Head of caudate nucleus (tissue), 42 donors: ENCODE results near the gene NUDT14.

Source experiments
- DNase-seq, 42 donors: peaks; one replicate each; pipeline versions ENCODE4 v3.0.0 to v3.0.0-alpha.2; 2020 to 2021; ENCODE audit warnings: mixed read lengths in 7 of 42
- intact Hi-C: fragments of 100-400 bp; cut with DNase I; formaldehyde crosslinking; loops from one replicate; pipeline ENCODE4 v1.15.0; 2022

The NUDT14 gene

DNA sequence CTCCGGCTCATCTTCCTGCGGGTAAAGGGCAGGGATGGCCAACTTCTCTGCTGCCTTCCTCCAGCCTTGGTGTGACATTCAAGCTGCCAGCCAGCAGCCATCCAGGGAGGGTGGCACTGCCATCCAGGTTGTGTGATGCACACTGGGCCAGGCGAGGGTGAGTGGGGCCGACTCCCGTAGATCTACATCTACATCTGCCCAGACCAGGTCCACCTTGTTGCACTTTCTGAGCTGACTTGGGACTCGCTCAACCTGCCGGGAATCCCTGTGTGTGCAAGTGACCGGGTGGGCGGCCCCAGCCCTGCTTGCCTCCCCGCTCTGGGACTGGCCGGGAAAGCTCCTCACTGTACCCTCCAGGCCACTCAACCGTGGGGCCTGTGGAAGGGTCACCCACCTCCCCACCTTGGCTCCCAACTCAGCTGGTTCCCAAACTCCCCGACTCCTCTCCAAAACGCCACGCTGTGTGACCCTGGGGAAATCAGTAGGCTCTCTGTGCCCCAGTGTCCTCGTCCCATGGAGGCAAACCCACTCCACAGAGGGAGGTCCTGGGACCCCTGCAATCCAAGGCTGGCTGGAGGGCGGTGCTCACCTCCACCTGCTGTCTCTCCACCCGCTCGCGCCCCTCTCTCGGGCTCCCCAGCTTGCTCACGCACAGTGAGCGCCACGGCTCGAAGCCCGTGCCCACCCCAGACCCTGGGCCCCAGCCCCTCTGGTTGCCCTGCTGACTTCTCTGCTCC, 27.2 kb downstream of the NUDT14 start:
- DNase-seq: no peak
- intact Hi-C loops: no loop called here

DNA sequence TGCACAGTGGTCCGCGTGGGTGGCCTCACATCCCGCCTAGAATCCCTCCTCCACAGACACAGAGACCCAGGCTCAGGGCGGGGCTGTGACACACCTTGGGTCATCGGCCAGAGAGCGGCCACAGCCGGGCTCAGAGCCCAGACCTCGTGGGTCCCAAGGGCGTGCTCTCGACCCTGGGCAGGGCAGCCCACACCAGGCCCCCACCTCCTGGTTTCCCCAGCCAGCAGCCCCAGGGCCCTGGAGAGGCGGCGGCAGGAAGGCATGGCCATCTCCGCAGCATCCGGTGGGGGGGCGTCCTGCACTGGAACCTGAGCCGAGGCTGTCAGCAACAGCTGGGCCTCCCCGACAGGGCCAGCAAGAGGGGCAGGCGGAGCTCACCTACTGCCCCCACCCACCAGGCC, 27.8 kb downstream of the NUDT14 start:
- intact Hi-C loops: no loop called here
- no peak for DNase-seq

DNA sequence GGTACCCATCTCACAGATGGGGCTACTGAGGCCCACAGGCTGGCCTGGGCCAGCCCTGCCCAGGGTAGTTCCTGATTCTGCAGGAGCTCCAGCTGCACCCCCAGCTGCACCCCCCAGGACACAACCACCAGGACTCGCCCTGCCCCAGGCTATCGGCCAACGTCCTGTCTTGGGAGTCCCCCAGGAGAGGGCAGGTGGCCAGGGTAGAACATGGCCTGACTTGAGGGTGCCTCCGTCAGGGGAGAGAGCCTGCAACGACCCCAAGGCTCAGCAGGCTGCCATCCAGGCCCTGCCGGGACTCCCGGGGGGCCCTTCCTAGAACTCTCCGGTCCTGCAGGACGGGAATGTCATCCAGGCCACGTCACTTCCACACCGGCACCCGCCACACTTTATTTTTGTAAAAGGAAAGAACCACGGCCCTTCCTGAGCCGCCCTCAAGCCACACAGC, 28.3 kb downstream of the NUDT14 start:
- intact Hi-C loops: no loop called here
- no peak for DNase-seq

DNA sequence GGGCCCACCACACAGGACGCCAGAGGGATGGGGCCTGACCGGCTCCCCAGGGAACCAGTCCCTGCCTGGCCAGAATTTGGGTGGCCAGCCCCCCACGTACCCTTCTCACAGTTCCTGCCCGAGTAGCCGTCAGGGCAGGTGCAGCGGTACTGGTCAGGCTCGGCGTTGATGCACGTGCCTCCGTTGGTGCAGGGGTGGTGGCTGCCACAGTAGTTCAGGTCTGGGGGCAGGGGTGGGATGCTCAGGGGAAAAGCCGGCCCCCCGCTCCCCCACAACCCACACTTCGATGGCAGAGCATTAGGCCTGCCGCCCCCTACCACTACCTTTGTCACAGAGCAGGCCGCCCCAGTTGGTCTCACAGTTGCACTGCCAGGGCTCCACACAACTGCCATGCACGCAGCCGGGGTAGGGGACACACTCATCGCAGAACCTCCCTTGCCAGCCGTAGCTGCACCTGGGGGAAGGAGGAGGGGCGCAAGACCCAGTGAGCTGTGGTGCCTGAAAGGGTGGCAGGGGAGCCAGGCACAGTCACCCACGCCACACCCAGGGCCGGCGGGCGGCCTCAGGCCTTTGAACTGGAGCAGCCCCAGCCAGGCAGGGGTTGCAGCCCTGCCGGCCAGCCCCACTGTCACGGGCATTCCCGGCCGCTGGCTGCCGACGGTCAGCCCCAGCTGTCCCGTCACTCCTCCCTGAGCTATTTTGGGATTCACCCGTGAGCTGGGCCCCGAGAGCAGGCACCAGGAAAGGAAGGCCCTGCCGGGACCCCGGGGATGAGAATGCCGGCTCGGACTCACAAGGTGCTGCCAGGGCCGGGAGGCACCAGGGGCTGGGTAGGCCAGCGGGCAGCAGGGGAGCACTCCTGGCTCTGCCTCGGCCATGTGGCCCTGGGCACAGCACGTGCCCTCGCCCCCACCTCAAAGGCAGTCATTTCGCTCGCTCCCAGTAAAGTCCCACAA, 29.0 kb downstream of the NUDT14 start:
- DNase-seq: peak in 1 of 42 donors; percentile 2
- intact Hi-C loops: no loop called here

DNA sequence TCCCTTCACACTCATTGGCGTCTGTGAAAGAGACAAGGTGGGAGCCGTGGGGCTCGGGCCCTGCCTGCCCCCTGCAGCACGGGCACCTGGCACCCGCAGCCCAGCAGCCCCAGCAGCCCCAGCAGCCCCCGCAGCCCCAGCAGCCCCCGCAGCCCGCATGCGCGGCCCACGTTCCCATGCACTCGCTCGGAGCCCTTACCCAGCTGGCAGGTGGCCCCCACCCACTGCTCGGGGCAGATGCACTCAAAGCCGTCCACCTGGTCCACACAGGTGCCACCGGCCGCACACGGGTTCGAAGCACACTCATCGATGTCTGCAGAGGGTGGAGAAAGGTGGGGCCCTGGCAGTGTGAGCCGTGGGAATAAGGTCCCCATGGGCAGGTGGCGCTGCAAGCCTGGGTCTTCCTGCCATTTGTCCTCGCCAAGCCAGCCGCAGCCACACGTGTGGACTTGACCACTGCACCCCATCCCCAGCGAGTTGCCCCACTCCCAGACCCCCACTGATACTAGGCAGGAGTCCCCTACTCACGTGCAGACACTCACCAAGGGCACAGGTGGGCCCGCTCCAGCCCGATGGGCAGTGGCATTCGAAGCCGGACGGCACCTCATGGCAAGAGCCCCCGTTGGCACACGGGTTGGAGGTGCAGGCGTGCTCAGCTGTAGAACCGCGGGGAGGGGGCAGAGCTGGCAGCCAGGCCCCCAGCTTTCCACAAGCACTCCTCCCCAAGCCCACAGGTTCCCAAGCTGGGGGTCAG, 29.9 kb downstream of the NUDT14 start:
- peak in 1 of 42 donors; percentile 0 for DNase-seq
- intact Hi-C loops: no loop called here

DNA sequence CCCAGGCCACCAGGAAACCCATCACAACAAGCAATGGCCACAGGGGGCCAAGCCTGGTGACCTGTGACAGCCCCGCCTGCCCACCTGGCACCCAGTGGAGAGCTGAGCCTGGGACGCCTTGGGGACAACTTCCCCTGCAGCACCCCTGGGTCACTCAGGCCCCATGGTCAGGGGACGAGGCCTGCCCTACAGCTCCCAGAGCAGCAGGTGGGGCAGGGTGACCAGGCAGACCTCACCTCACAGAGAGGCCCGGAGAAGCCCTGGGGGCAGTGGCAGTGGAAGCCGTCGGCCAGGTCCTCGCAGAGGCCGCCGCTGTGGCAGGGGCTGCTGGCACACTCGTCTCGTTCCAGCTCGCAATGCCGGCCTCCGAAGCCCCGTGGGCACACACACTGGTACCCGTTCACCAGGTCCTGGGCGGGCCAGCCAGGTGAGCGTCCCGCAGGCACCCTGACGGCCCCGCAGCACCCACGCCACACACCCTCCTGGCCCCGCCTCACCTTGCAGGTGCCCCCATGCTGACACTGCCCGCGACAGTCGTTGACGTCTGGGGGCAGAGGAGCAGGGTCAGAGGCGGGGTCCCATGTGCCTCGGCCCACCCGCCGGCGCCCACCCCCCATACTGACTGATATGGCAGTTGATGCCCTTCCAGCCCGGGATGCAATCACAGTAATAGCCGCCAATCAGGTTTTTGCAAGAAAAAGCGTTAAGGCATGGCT, 30.6 kb downstream of the NUDT14 start:
- intact Hi-C loops: no loop called here
- peak in 1 of 42 donors; percentile 1 for DNase-seq

DNA sequence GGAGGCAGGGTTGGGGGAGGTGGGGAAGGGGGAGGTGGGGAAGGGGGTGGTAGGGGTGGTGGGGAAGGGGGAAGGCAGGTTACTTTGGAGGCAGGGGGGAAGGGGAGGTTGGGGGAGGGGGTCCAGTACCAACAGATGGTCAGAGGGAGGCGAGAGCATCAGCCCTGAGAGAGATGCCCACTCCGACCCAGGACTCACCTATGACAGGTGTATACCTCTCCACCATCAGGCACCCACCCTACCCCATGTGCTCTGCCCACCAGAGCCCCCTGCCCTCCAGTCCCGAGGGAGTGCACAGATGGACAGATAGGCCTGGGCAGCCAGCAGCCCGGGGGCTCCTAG, 31.1 kb downstream of the NUDT14 start:
- intact Hi-C loops: no loop called here

DNA sequence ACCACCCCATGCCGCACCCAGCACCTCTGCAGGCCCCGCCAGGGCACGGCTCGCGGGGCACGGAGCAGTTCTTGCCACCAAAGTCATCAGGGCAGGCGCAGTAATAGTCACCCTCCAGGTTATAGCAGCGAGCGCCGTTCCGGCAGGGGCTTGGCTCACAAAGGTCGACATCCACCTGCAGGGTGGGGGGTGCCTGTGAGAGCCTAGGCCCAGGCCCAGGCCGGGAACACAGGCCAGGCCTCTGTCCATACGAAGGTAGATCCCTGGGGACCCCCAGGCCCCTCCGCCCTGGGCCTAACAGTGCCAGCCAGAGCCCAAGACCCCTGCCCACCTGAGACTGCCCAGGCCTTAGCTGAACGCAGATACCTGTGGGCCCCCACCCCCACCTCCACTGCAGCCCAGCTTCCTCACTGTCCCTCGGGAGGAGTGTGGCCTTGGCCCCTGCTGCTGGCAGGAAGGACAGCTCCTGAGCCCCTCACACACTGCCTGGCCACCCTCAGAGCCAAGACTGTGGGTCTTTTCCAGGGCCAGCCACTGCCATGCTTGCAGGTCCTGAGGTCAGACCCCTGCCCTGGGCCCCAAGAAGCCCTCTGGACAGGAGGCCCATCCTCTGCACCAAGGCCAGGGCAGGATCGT, 31.8 kb downstream of the NUDT14 start:
- intact Hi-C loops: no loop called here
- DNase-seq: peak in 1 of 42 donors; percentile 0

More for the DNA sequence above, 31.1 kb downstream of the NUDT14 start:
- DNase-seq: no peak

DNA sequence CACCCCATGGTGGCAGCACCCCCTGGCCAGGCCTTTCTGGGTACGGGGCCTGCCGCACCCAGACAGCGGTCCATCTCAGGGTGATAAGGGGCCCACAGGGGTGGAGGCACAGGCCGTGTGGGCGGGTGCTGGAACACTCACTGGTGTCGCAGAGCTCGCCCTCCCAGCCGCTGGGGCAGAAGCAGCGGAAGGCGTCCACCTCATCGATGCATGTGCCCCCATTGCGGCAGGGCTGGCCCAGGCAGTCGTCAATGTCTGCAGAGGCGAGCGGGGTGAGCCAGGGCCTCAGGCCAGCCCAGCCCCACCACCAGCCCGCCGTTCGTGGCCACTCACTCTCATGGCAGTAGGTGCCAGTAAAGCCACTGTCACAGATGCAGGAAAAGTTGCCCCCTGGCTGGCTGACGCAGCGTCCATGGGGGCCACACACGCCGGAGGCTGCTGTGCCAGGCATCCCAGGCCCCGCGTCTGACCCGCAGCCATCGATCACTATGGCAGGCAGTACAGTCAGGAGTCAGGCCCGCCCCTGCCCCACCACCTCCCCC, 32.4 kb downstream of the NUDT14 start:
- intact Hi-C loops: no loop called here
- peak in 2 of 42 donors; percentile 1 to 2 for DNase-seq

DNA sequence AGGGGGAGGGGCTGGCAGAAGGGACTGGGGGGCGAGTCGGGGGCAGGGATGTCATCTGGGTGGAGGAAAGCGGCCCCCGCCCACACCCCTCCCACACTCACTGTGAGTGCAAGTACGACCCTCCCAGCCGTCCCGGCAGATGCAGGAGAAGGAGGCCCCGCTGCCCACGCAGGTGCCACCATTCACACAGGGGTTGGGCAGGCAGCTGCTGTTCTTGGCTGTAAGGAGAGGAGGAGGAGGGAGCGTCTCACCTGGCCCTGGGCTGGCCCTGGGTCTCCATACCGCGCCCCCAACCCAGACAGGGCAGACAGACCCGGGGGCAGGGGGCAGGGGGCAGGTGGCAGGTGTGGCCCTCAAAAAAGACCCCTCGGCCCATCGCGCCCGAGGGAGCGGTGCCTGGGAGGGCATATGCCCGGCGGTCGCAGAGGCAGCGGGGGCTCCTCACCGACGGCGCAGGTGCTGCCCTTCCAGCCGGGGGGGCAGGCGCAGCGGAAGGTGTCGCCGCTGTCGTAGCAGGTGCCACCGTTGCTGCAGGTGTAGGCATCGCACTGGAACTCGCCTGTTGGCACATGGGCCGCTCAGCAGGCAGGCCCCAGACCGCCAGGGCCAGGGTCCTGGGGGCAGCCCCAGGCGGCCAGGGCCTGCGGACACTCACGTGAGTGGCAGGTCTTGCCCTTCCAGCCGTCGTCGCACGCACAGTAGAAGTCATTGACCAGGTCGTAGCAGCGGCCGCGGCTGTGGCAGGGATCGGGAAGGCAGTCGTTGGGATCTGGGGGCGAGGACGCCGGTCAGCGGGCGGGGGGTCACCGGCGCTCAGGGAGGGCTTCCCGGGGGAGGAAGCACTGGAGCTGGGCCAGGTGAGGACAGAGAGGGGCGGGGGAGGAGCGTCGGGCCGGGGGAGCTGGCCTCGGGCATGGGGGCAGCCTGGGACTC, 33.2 kb downstream of the NUDT14 start:
- intact Hi-C loops: no loop called here
- DNase-seq: peak in 2 of 42 donors; percentile 2 to 5

DNA sequence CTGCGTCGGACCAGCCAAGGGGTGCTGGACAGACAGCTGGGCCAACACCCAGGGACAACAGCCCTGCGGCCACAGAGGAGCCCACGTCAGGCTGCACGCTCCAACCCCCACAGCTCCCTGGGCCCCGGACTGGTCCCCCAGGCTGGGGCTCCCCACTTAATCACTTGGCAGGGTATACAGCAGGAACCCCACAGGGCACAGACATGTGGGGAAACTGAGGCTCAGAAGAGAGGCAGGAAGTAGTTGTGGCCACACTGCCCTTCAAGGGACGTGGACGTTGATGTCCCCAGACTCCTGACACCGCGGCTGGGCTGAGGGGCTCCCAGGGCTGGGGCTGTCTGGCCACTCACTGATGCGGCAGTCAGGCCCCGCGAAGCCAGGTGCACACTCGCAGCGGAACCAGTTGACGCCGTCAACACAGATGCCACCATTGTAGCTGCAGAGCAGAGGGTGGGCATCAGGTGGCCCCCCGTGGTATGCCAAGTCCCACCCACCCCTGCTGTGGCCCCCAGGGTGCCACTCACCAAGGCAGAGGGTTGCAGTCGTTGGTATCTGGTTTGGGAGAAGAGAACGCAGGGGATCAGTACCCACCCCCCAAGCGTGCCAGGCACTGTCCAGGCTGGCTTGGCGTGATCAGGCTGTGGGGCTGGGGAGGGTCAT, 34.0 kb downstream of the NUDT14 start:
- intact Hi-C loops: no loop called here
- peak in 2 of 42 donors; percentile 3 to 4 for DNase-seq

DNA sequence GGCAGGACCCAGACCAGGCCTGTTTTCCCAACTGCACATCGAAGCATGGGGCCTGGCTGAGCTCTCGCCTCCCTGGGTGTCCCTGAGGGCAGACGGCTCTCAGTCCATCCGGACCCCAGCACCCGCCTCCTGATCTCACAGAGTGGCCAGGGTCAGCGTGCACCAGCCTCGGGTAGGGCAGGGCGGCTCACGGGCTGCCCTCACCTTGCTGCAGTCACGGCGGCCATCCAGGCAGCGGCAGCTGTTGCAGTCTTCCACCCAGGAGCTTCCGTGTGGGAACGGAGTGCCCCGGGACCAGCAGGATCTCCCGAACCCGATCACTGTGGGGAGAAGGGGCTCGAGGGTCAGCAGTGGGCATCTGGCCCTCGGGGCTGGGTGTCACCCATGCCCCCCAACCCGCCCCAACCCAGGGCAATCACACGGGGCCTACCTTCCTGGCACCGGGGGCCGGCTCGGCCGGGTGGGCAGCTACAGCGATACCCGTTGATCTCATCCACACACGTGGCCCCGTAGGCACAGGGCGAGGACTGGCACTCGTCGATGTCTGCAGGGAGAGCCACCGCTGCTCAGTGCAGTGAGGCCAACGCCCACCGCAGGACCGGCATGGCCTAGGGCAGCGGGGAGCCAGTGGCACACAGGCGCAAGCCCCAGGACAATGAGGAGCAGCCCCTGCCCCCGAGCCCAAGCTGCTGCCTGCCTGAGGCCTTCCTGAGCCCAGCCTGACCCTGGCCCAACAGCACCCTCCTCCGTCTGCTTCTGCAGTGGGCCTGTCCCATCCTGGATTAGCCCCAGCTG, 34.7 kb downstream of the NUDT14 start:
- DNase-seq: peak in 2 of 42 donors; percentile 2 to 4
- intact Hi-C loops: no loop called here

DNA sequence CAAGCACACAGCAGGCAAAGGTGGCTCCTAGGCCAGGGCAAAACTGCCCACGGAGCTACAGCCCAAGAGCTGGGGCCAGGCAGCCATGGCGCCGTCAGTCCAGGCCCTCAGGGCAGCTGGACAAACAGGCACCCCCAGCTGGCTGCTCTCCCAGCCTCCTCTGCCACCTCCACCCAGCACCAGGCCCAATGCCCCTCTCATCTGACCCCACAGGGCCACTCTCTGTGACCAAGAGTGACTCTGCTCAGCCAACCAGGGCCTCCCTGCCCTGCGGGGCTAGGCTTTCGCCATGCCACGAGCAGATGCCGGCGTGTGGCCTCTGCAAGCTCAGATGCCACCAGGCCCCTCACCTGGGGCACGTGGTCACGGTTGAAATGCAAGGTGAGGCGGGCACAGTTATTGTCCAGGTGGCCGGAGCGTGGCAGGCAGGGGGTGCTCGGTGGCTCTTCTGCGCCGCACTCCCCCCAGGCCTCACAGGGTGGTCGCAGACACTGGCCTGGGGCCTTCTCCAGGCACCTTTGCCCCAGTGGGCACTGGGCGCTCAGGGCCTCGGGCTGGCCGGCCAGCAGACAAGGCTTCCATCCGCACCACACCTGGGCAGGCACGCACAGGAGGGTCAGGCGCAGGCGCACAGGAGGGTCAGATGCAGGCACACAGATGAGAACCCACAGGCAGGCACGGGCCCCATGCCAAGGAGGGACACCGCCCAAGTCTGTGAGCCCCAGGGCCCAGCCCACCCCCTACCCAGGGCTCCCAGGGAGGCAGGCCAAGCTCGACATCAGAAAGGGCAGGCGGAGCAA, 35.5 kb downstream of the NUDT14 start:
- intact Hi-C loops: no loop called here

DNA sequence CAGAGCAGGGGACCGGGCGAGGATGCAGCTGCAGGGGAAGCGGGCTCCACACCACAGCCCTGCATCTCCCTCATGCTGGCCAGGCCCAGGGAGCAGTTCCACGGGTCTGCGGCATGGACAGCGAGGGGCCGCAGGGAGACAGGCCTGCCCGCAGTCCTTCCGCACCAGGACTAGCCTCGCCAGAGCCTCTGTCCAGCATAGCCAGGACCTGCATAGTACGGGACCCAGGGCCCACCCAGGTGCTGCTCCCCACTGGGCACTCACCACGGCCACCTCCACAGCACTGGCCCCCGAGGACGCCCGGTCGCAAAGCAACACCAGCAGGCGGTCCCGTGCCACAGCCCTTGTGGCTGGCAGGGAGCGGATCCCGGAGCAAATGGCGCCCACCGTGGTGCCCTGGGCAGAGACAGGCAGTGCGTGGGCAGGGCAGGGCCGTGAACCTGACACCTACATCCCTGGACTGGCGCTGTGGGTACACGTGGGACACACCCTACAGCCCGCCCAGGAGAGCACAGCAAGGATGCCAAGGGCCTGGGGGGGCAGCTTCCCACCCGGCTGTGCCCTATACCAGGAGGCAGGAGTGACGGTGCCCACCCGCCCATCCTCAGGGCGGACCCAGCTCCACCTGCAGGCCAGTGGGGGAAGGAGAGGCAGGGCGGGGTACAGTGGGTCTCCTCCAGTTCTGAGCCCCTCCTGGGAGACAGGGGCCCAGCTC, 36.3 kb downstream of the NUDT14 start:
- intact Hi-C loops: no loop called here

More for the DNA sequence above, 35.5 kb downstream of the NUDT14 start:
- DNase-seq: peak in 4 of 42 donors; percentile 3 to 11 (median 5)

More for the DNA sequence above, 36.3 kb downstream of the NUDT14 start:
- peak in 2 of 42 donors; percentile 3 to 11 for DNase-seq
